Testis (tissue), 3 donors: Measurements from ENCODE around the gene RAB3GAP2. TPM values are rescaled to one million over a fixed set of nuclear protein-coding genes. Genes with fewer than 3 reads are reported as not detected.
"Not testable (repeated sequence)": the region's sequence is repeated elsewhere in the genome, so short reads cannot be mapped to it uniquely, and the experiment has no call there.

Experiments
- DNase-seq: peaks from one replicate; pipeline ENCODE4 v3.0.0-alpha.2; 2019
- H3K27ac ChIP-seq, 2 donors: fragments of 200-600 bp; sonication (generic); one replicate each; pipeline ENCODE4 v1.5.1; 2019
- H3K27me3 ChIP-seq: fragments of 200-600 bp; sonication (generic); one replicate; pipeline ENCODE4 v1.5.1; 2019
- H3K36me3 ChIP-seq: fragments of 200-600 bp; sonication (generic); one replicate; pipeline ENCODE4 v1.5.1; 2017; ENCODE audit warnings: low read depth; ENCODE audit errors: missing control alignments
- H3K4me1 ChIP-seq: fragments of 200-600 bp; sonication (generic); one replicate; pipeline ENCODE4 v1.5.1; 2019
- H3K4me3 ChIP-seq, 2 donors: fragments of 200-600 bp; sonication (generic); one replicate each; pipeline ENCODE4 v1.5.1; 2017 to 2019
- H3K9me3 ChIP-seq: fragments of 200-600 bp; sonication (generic); one replicate; pipeline ENCODE4 v1.5.1; 2017
- CTCF ChIP-seq, 3 experiments: fragments of 450-650 bp in 2 of 3; fragments of 200-600 bp in 1 of 3; sonication (generic) in 1 of 3; IDR thresholded peaks; one replicate each; pipeline ENCODE4 v1.5.1; 2016 to 2019; ENCODE audit warnings: antibody characterized with exemption in 3 of 3, mild to moderate bottlenecking in 2 of 3, moderate library complexity in 1 of 3
- POLR2A ChIP-seq: fragments of 450-650 bp; IDR thresholded peaks from one replicate; pipeline ENCODE4 v1.6.1; 2017; ENCODE audit warnings: antibody characterized with exemption, mild to moderate bottlenecking, moderate library complexity
- WGBS, 2 donors: methylation state at CpG; one replicate each; pipeline ENCODE4 v1.1.5; 2018; 5-methylcytosine and 5-hydroxymethylcytosine counted together
- intact Hi-C: fragments of 100-400 bp; cut with DNase I; formaldehyde crosslinking; loops from one replicate; pipeline ENCODE4 v1.15.1; 2023; ENCODE audit warnings: low total_unique reads
- polyA plus RNA-seq: library from polyadenylated mRNA; stranded (reverse); fragments of 350-450 nt; fragmentation: Illumina TruSeq; extraction: RNeasy Lipid Tissue Mini Kit (QIAGEN cat#74804); gene quantifications from one replicate; pipeline ENCODE4 v1.2.3, GENCODE V29; 2014; ENCODE audit warnings: low read depth, low replicate concordance; ENCODE audit not compliant: insufficient read depth
- total RNA-seq, 2 donors: library from RNA; depleted of rRNA; stranded (reverse); fragments of >200 nt; gene quantifications; one replicate each; pipeline ENCODE4 v1.2.3, GENCODE V29; 2016

The RAB3GAP2 gene
- total and polyA plus RNA-seq, 3 donors from 2014 or later = 17.9 to 28.7 (median 24.6) TPM

DNA sequence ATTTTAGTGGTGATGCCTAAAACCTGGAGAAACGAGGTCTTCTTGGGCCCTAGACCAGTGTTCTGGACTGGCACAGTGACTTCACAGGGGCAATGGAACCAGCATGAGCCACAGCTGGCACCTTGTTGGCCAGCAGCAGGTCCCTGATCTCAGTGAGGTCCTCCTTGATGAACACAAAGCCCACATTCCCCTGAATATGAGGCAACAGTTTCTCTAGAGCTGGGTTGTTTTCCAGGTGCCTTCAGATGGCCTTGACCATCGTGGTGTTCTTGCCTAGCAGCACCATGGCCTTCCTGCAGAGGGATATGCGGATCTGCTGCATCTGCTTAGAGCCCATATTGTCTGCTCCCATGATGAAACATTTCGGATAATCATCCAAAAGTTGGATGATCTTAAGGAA lies 44.9 kb upstream of the RAB3GAP2 start:
- Histone ChIP-seq H3K4me1 (no peaks in the 10 kb centered on the region), H3K4me3 (no peak overlapping the region), H3K36me3 (no peaks in the 10 kb centered on the region), H3K27ac (no peak overlapping the region), H3K9me3 (no peaks in the 10 kb centered on the region), H3K27me3 (no peaks in the 10 kb centered on the region)
- WGBS, 2 donors = 66 to 76% methylated on average over 4 of the region's 4 CpGs
- TF ChIP-seq CTCF (IDR thresholded peaks at IDR 0.05) (no peak), POLR2A (no peak)
- intact Hi-C loops = no loop called here
- DNase-seq = no peak

DNA sequence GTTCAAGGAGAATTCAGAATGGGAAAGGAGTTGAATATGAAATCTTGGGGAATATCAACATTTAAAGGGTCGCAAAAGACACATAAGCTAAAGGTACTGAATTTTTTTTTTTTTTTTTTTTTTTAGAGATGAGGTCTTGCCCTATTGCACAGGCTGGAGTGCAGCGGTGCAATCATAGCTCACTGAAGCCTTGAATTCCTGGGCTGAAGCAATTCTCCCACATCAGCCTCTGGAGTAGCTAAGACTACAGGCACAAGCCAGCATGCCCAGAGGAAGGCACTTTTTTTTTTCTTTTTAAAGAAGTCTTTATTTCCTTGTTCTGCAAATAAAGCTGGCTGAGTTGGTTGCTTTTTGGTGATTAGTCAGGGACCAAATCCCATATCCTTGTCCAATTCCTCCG lies 44.1 kb upstream of the RAB3GAP2 start:
- no peak overlapping the region for H3K27ac ChIP-seq
- no peaks in the 10 kb centered on the region for H3K4me1 ChIP-seq
- DNase-seq = no peak
- H3K36me3 ChIP-seq = no peaks in the 10 kb centered on the region
- no peak overlapping the region for H3K4me3 ChIP-seq
- intact Hi-C loops = no loop called here
- H3K27me3 ChIP-seq = no peaks in the 10 kb centered on the region
- TF ChIP-seq POLR2A (no peak), CTCF (IDR thresholded peaks at IDR 0.05) (no peak)
- WGBS, 2 donors = 65 to 91% methylated on average over 3 of the region's 3 CpGs
- no peaks in the 10 kb centered on the region for H3K9me3 ChIP-seq

DNA sequence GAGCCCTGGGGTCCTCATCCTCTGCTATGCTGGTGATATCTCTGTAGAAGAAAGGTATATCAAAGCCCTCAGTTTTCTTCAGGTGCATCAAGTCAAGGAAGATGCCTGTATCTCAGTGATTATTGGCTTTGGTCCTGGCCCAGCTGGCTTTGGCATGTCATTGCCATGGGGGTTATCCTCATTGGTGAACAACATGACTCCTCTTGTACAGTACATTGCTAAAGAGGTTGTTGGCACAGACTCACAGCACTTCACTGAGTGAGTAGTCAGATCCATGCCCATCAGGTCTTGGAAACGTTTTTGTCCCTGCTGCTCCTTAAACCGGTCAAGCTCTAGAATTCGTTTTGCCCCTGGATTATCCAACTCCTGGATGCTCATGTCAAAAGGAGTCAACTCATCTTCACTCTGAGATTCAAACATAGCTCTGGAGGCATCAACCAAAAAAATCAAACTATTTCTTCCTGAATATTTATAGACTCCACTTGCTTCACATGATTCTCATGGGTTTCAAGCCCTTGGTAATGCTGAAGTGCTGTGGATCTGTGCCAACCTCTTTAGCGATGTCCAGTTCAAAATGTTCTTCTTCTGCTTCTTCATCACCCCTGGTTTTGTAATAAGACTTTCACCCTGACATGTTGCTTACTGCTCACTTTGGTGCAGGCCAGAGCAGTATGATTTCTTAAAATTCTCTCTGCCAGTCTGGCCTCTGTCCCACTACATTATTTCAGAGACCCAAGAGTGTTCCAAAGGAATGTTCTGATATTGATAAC lies 43.0 kb upstream of the RAB3GAP2 start:
- H3K27ac ChIP-seq = no peak overlapping the region
- TF ChIP-seq CTCF (IDR thresholded peaks at IDR 0.05) (no peak), POLR2A (no peak)
- no peaks in the 10 kb centered on the region for H3K36me3 ChIP-seq
- DNase-seq = no peak
- no peaks in the 10 kb centered on the region for H3K4me1 ChIP-seq
- intact Hi-C loops = no loop called here
- H3K9me3 ChIP-seq = no peaks in the 10 kb centered on the region
- 81 to 86% methylated on average over 4 of the region's 4 CpGs for WGBS, 2 donors
- no peaks in the 10 kb centered on the region for H3K27me3 ChIP-seq
- no peak overlapping the region for H3K4me3 ChIP-seq

DNA sequence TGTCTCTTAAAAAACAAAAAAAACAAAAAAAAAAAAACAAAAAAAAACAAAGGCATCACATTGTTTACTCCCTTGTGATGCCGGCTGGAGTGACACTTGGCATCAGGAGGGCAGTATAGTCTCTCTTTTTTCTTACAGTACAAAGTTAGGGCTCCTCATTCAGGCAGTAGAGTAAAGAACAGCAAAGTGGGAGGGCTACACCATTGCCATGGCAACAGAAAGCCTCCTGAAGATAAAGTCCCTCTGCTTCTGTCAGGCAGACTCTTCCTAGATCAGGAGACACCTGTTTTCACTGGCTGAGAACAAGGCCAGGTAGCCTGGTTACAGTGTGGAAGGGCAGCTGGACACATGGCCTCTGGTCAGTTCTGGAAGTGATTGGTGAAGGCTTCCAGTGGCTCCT lies 41.3 kb upstream of the RAB3GAP2 start:
- Histone ChIP-seq H3K27me3 (no peaks in the 10 kb centered on the region), H3K9me3 (no peaks in the 10 kb centered on the region), H3K4me1 (no peaks in the 10 kb centered on the region), H3K36me3 (no peaks in the 10 kb centered on the region), H3K4me3 (no peak overlapping the region), H3K27ac (no peak overlapping the region)
- 52 to 65% methylated on average over 1 of the region's 1 CpG for WGBS, 2 donors
- intact Hi-C loops = no loop called here
- TF ChIP-seq POLR2A (no peak), CTCF (IDR thresholded peaks at IDR 0.05) (no peak)
- no peak for DNase-seq

GRCh38 chr1:220310147-220310546 lies 37.9 kb upstream of the RAB3GAP2 start:
- DNase-seq, intact Hi-C loops, H3K36me3 ChIP-seq, H3K9me3 ChIP-seq, H3K4me3 ChIP-seq, H3K27ac ChIP-seq, H3K27me3 ChIP-seq, H3K4me1 ChIP-seq: not testable (repeated sequence)
- WGBS, 2 donors = 94 to 98% methylated on average over 4 of the region's 4 CpGs
